ENCODE results near the gene MANEAL.

MANEAL gene

DNA sequence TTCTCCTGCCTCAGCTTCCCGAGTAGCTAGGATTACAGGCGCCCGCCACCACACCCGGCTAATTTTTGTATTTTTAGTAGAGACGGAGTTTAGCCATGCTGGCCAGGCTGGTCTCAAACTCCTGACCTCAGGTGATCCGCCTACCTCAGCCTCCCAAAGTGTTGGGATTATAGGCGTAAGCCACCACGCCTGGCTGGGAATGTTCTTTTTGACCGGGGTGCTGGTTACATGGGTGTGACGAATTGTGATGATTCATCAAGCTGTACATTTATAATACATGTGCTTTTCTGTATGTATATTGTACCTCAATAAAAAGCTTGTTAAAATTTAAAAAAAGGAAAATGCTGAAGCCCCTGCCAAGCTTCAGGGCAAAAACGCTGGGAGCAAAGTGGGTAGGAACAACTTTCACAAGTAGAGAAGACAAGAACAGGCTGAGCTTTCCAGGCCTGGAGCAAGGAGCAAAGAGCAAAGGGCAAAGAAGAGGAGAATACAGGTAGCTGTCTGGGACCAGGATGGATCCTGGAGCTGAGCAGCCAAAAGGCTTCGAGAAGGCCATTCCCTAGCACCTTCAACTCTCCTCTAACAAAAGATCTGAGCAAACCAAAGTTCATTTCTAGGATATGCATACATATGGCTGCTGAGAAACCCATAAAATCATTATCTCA, 34.9 kb downstream of the MANEAL start:
- no peak for DNase-seq

GRCh38 chr1:37831109-37831508, 37.5 kb downstream of the MANEAL start:
- no peak for DNase-seq

GRCh38 chr1:37831809-37832208, 38.2 kb downstream of the MANEAL start:
- no peak for DNase-seq

- DNase-seq = no peak
These were observed 43.1 kb downstream of the MANEAL start for GRCh38 chr1:37836788-37837187.

DNA sequence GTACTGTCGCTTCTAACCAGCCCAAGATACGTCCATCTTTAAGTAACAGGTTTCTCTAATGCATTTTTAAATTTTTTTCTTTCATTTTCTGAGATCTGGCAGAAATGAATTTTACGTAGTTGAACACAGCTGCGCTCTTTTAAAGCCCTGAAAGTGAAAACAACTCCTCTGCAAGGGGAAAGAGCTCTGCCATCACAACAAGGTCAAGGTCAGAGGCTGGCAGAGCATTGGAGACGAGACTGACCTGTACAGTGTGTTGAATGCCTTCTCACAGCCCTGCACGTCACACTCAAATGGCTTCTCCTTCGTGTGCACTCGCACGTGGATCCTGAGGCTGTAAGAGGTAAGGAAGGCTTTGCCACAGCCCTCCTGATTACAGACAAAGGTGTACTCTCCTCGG, 46.0 kb downstream of the MANEAL start:
- no peak for DNase-seq

DNA sequence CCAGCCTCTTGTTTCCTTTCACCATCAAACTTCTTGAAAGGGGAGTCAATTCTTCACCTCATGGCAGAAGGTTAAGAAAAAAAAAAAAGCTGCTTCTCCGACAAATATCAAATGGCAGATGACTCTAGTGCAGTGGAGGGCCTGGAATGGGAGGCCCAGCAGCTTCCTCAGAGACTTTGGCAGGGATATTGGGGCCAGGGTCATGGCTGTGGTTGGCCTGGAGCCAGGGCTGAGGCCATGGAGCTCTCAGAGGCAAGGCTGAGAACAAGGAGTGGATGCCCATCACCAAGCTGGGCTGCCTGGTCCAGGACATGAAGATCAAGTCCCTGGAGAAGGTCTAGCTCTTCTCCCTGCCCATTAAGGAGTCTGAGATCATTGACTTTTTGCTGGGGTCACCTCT, 47.1 kb downstream of the MANEAL start:
- no peak for DNase-seq

DNA sequence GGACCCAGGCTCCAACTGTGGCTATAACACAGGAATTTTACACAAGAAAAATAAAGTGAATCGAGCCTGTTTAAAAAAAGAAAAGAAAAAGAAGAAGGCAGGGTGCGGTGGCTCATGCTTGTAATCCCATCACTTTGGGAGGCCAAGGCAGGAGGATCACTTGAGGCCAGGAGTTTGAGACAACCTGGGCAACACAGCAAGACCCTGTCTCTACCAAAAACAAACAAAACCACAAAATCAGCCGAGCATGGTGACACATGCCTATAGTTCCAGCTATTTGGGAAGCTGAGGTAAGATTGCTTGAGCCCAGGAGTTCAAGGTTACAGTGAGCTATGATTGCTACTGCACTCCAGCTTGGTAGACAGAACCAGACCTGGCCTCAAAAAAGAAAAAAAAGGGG, 48.0 kb downstream of the MANEAL start:
- no peak for DNase-seq

DNA sequence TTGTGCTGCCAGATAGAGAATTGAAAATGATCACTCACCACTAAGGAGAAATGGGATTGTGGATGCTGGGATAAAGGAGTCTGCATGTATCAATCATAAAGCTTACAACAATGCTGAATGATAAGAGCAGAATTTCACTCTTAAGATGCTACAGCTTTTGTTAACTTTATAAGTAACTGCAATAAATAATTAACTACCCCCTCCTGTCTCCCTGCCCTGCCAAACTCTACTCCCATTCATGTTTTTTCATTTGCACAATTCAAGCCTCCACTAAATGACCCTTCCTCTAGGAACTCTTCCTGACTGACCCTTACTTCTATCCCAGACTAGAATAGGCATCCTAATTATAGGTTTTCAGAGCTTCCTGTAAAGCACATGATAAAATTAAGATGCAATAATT, 50.9 kb downstream of the MANEAL start:
- DNase-seq = no peak

- DNase-seq = no peak
These were observed 51.5 kb downstream of the MANEAL start for GRCh38 chr1:37845049-37845646.

DNA sequence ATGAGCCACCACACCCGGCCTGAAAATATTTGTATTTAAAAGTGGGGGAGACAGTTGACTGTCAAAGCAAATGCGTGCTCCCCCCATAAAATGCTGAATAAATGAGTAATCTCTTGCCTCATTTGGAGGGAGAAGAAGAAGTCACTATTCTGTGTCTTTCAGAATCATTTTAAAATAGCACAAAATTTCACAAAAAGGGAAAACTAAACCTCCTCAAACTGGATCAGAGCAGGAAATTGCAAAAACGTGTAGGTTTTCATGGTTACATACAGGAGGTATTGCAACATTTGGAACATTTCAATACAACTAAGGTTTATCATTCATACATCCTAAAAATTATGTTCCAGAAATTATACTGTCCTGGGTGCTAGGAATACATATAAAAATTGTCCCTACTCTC, 52.1 kb downstream of the MANEAL start:
- DNase-seq = no peak

GRCh38 chr1:37846647-37847339, 53.1 kb downstream of the MANEAL start:
- DNase-seq = no peak

GRCh38 chr1:37849480-37849879, 55.8 kb downstream of the MANEAL start:
- DNase-seq = no peak

DNA sequence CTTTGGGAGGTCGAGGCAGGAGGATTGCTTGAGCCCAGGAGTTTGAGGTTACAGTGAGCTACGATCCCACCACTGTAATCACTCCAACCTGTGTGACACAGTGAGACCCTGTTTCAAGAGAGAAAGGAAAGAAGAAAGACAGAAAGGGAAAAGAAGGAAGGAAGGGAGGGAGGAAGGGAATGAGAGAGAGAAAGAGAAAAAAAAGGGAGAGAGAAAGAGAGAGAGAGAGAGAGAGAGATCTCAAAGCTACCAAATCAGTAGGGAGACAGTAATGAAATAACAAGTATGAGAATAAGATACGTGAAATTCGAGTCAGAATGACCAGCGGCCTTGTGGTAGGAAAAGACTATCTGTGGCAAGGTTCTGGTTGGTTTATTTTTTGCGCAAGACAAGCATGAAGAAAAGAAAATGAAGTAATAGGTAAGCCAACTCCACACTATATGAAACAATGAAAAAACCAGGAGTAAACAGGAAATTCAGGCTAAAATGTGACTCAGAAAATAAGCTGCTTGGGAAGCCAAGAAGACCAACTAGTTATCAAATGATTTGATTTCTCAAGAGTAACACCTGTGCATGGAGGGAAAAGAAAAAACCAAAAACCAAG, 56.8 kb downstream of the MANEAL start:
- no peak for DNase-seq

All from NCI-H2107 (cell line).